Adrenal gland (tissue), 5 donors: ENCODE measurements around the gene GAPVD1.

Source experiments
- CTCF ChIP-seq, 6 experiments: fragments of 450-650 bp in 4 of 6; fragments of 200-600 bp in 2 of 6; sonication (generic) in 1 of 6; IDR thresholded peaks; 1 replicate in 5 of 6; 2 replicates in 1 of 6; pipeline versions ENCODE4 v1.5.1 to v1.8.0; 2016 to 2021; ENCODE audit warnings: antibody characterized with exemption in 6 of 6, mild to moderate bottlenecking in 2 of 6, moderate library complexity in 1 of 6
- POLR2A ChIP-seq, 2 donors: fragments of 450-650 bp; IDR thresholded peaks; one replicate each; pipeline ENCODE4 v1.6.1; 2017; ENCODE audit warnings: antibody characterized with exemption in 2 of 2, mild to moderate bottlenecking in 2 of 2, moderate library complexity in 1 of 2
- donor health status: DM: no; HTN: no; CAD: no.

GRCh38 chr9:125238127-125238914, 23.3 kb upstream of the GAPVD1 start:
- TF ChIP-seq CTCF (IDR thresholded peaks at IDR 0.05) (no peak), POLR2A (IDR thresholded peaks at IDR 0.05) (no peak)
